Astrocyte of the spinal cord (primary cell): Measurements from ENCODE around the gene S100A7A.

Source experiments
- DNase-seq: peaks from one replicate; pipeline ENCODE4 v3.0.0; 2011; ENCODE audit warnings: low read depth, low spot score
- H3K4me3 ChIP-seq: 2 replicates; pipeline ENCODE4 v1.5.1; 2011; ENCODE audit warnings: low read depth, mild to moderate bottlenecking, low read length, moderate library complexity
- in situ Hi-C: cut with HindIII; loops from 2 replicates; pipeline ENCODE4 v1.10.0; 2017; ENCODE audit warnings: low sequenced_read_pairs
- TF ChIP-seq, protein P1 (sequence below): IDR thresholded peaks from 2 replicates; pipeline ENCODE4 v1.5.1; 2012; ENCODE audit warnings: low read depth, mild to moderate bottlenecking, low read length, inconsistent platforms

The S100A7A gene

DNA sequence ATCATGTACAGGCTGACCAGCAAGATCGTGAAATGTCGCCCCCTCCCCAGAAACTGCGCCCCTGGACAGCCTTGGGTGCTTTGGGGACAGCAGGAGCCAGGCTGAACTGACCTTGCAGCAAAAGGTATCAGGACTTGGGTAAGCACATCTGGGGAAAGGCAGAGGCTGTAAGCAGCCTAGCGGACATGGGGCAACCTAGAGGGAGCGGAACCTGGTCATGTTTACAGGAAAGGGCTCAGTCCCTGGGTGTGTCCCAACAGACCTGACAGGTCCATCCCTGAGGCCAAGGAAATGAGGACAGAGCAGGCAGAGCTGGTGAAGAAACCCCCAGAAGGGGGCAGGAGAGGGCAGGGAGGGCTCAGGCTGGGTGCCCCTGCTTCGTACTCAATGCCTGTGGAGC, 22.4 kb upstream of the S100A7A start:
- DNase-seq, result no peak
- TF ChIP-seq, protein P1, sequence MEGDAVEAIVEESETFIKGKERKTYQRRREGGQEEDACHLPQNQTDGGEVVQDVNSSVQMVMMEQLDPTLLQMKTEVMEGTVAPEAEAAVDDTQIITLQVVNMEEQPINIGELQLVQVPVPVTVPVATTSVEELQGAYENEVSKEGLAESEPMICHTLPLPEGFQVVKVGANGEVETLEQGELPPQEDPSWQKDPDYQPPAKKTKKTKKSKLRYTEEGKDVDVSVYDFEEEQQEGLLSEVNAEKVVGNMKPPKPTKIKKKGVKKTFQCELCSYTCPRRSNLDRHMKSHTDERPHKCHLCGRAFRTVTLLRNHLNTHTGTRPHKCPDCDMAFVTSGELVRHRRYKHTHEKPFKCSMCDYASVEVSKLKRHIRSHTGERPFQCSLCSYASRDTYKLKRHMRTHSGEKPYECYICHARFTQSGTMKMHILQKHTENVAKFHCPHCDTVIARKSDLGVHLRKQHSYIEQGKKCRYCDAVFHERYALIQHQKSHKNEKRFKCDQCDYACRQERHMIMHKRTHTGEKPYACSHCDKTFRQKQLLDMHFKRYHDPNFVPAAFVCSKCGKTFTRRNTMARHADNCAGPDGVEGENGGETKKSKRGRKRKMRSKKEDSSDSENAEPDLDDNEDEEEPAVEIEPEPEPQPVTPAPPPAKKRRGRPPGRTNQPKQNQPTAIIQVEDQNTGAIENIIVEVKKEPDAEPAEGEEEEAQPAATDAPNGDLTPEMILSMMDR, result no peak
- no peak overlapping the region for H3K4me3 ChIP-seq
- in situ Hi-C loops, result no loop called here

DNA sequence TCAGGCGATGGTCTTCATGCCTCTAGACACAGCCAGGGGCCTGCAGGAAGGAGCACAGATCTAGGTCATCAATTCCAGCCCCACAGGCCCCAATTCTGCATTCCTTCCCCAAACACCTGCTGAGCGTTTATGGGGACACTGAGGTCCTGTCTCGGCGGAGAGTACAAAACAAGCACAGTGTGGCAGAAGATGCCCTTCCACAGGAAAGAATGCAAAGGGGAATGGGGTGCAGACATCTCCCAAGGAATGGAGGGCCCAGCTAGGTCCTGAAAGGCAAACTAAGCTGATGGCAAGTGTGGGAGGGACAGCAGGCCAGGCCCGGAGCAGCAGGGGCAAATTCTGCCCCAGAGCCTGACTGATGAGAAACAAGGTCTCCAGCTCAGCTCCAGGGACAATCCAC, 21.9 kb upstream of the S100A7A start:
- in situ Hi-C loops, result no loop called here
- DNase-seq, result no peak
- H3K4me3 ChIP-seq, result no peak overlapping the region
- TF ChIP-seq, protein P1, result no peak

DNA sequence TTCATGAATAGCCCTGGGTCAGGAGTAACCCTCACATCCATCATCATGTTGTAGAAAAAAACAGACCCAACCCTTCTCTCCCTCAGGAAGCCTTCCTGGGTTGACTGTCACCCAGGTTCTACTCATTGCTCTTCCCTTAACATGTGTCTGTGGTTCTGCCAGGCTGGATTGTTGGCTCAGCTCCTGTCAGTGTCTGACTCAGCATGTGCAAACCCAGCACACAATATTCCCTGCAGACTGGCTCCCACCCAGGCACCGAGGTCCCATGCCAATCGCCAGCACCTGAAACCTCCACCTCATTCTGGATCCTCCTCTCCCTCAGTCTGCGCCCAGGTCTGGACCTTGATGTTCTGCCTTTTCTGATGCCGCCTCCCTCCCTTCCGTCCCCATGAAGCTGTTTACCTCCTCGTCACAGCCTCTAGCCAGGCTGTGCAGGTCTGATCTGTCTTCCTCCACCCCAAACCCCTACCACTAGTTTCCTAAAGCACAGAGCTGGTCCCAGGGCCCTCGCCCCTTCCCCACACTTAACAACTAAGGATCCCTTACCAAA, 21.1 kb upstream of the S100A7A start:
- in situ Hi-C loops, result no loop called here
- no peak overlapping the region for H3K4me3 ChIP-seq
- no peak for DNase-seq
- TF ChIP-seq, protein P1, result no peak

DNA sequence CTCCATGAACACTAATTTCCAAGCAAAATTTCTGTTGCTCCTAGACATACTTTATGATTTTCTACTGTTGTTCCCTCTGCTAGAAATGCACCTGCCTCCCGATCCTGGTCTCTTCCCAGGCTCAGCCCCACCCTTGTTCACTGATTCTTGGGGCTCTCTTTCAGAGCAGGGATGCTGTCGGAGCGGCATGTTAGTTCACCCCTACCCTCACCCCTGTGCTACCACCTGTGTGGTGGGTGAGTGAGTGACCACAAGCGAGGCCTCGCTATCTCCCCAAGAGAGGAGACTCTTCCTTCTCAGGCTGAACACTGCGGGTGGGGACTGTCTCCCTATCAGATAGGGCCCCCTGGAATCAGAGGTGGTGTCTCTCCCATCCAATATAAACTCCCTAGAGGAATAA, 20.5 kb upstream of the S100A7A start:
- DNase-seq, result no peak
- TF ChIP-seq, protein P1, result no peak
- in situ Hi-C loops, result no loop called here
- H3K4me3 ChIP-seq, result no peak overlapping the region

DNA sequence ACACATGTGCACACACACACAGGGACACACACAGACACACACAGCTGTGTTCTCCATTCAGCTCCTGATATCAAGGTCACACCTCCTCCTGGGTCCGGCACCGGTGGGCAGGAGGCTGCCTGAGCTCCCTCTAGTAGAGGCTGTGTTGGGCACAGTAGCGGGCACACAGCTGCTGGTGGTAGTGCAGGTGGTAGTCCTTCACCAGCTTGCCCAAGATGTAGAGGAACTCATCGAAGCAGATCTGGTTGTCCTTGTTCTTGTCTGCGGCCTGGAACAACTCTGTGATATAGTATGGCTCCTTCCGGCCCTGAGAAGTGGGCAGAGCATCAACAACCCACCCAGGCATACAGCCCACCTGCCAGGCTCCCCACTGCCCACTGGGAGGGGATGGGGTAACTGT, 19.9 kb upstream of the S100A7A start:
- DNase-seq, result no peak
- TF ChIP-seq, protein P1, result no peak
- H3K4me3 ChIP-seq, result no peak overlapping the region
- in situ Hi-C loops, result no loop called here

DNA sequence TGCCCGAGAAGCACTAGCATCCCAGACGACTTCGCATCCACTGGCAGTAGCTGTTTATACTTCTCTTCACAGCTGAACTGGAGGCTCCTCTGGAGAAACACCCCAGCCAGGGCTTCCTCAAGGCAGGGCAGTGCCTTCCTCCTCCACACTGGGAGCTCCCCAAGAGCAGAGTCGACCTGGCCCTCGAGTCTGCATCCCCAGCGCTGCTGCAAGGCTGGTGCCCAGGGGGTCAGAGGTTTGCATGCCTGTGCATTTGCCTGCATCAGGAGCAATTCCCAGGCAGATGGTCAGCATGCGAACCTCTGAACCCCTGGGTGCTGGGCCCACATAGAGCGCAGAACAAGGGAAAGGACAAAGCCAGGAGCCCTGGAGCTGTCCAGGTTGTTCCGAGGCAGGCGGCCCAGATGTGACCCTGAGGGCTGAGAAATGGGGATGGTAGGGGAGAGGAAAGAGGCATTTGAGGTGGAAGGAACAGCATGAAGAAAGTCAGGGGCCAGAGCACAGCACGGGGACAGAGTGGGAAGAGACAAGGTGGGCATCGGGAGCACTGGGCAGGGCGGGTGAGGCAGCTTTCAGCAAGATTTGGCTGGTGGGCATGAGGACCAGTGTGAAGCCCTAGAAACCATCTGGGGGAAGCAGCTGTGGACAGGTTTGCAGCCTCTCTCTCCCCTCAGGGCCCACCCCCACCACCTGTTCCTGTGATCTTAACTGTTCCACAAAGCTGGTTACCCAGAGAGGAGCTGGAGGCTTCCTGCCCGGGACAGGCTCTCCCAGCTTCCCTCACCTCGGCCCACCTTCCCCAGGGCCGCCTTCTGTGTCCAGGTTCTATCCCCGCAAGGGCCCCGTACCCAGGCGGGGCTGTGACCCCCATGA, 19.0 kb upstream of the S100A7A start:
- TF ChIP-seq, protein P1, result no peak
- DNase-seq, result no peak
- no peak overlapping the region for H3K4me3 ChIP-seq
- in situ Hi-C loops, result no loop called here
